Stimulated activated CD4-positive, alpha-beta T cell treated with anti-CD3 and anti-CD28 coated beads, Interleukin-2, amount 100 ng/mL, for 4 hours (primary cell): Measurements from ENCODE around the gene MINDY4.
"Not testable (repeated sequence)": the region's sequence is repeated elsewhere in the genome, so short reads cannot be mapped to it uniquely, and the experiment has no call there.

Experiments
- DNase-seq: peaks from one replicate; pipeline ENCODE4 v3.0.0-alpha.2; 2020; ENCODE audit warnings: low read depth

Gene MINDY4

GRCh38 chr7:30804078-30804661 lies 33.0 kb downstream of the MINDY4 start:
- DNase-seq = no peak

DNA sequence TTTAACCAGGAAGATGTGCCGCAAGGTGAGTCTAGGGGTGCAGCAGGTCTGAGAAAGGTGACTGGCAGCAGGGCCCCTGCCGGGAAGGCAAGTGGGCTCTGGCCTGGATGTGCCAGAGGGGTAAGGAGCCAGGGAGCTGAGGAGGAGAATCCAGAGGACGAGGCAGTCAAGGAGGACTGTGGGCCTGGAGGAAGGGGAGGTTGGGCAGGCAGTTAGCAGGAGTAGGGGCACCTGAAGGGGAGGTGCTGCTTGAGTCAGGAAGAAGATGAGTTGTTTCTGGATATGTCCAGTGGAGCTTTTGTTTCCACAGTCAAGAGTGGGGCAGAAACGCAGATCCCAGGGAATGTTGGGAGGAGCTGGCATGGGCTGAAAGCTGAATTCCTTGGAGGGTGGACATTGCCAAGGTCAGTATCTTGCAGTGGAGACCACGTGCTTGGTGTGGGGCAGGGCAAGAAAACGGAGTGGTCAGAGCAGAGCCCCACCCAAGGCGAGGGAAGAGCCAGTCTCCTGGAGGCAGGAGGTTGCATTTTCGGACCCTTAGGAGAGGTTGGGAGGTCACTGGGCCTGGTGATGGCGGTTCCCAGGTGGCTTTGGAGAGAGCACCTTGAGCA lies 34.0 kb downstream of the MINDY4 start:
- DNase-seq = no peak

GRCh38 chr7:30805931-30806330 lies 34.7 kb downstream of the MINDY4 start:
- no peak for DNase-seq

DNA sequence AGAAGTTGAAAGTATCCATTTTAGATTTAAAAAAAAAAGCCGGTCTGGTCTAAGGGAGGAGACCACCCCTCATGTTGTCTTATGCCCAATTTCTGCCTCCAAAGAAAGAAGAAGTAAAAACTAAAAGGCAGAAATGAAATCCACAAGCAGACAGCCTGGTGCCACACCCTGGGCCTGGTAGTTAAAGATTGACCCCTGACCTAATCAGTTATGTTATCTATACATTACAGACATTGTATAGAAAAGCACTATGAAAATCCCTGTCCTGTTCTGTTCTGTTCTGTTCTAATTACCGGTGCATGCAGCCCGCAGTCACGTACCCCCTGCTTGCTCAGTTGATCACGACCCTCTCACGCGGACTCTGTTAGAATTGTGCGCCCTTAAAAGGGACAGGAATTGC lies 36.3 kb downstream of the MINDY4 start:
- DNase-seq = not testable (repeated sequence)

- not testable (repeated sequence) for DNase-seq
Observed at GRCh38 chr7:30807941-30808340, 36.7 kb downstream of the MINDY4 start.

DNA sequence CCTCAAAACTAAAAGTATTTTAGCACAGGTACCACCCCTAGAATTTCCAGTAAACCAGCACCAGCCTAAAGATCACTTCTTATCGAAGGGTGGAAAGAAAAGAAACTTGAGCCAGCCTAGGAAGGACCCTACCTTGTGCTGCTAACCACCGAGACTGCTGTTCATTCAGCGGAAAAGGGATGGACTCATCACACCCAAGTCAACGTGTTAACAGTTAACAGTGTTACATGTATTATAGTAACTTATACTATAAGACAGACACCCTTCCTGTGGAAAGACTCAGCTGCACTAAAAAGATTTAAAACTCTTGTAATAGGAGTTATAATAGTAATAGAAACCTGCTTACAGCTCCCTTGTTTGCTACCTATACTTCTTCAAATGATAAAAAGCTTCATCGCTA lies 39.8 kb downstream of the MINDY4 start:
- DNase-seq = no peak

DNA sequence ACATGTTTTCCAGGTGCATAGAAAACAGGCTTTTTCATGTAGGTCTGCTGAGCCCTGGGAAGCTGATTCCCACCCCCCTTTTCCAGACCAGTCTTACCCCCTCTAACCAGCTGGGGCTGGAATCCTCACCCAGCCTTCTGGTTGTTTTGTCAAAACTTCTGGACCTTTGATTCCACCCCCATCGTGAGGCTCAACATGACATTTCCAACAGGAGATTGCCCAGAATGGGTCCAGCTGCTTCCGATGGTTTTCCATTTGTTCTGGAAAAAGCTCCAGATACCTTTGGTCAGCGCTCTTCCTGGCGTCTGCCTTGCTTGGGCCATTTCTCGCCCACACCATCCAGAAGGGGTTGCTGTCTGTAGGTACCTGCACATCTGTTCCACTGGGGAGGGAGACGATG lies 41.5 kb downstream of the MINDY4 start:
- no peak for DNase-seq

- DNase-seq = no peak
Observed at GRCh38 chr7:30813466-30813865, 42.2 kb downstream of the MINDY4 start.

DNA sequence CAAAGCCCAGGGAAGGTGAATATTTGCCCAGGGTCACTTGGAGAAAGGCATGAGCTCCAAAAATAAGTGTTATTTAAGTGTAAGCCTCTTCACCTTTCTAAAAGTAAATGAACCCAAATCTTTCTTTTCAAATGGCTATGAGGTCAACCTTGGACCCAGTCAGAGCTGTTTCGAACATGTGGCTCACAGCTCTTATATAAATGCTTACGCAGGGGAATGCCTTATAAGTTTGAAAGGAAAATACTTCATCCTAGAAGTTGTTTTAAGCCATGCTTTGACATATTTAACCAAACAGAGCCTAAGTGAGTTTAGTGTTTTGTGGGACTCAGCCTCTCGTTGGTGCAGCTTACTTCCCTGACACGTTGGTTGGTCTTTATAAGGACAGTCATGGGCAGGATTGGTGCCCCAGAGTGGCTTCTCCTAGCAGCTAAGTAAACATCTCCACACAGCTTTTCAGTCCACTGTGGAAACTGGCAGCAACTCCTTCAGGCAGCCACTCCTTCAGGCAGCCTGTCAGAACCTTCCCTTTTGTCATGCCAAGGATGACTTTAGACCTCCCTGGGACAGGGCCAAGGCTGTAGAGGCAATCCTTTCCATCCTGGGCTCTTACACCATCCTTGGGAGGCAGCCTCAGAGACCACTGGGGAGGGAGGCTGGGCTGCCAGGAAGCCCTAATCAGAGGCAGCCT lies 43.6 kb downstream of the MINDY4 start:
- no peak for DNase-seq

GRCh38 chr7:30815388-30815854 lies 44.2 kb downstream of the MINDY4 start:
- DNase-seq = no peak

- no peak for DNase-seq
Observed at GRCh38 chr7:30815951-30816644, 44.9 kb downstream of the MINDY4 start.

DNA sequence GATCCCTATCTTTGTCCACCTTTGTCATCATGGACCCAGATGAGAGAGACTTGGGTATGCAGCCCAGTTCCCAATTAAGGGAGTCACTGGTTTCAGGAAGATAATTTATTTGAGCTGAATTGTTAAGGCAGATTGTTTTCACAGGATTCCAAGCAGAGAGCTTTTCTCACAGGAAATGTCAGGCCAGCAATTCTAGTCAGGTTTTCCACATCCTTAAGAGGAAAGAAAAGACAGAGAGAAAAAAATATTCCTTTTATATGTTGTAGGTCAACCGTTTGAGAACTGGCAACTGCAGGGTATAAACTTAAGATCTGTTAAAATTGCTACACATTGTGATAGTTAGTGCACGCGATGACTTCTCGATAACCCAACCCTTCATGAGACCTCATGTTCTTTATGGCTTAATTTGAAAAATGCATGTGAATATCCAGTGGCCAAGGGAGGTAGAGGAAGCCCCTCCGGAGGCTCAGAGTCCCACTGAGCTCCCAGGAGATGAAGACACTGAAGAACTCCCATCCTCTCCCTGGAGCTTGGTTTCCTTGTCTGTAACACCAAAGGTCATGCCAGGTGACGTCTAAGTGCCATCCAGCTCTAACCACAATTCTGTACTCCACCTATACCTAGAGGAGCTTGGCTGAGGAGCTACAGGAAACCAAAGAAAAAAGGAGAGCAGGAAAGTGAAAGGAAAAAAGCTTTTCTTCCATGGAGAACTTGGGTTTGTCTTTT lies 45.6 kb downstream of the MINDY4 start:
- DNase-seq = no peak

GRCh38 chr7:30817371-30817767 lies 46.2 kb downstream of the MINDY4 start:
- no peak for DNase-seq

DNA sequence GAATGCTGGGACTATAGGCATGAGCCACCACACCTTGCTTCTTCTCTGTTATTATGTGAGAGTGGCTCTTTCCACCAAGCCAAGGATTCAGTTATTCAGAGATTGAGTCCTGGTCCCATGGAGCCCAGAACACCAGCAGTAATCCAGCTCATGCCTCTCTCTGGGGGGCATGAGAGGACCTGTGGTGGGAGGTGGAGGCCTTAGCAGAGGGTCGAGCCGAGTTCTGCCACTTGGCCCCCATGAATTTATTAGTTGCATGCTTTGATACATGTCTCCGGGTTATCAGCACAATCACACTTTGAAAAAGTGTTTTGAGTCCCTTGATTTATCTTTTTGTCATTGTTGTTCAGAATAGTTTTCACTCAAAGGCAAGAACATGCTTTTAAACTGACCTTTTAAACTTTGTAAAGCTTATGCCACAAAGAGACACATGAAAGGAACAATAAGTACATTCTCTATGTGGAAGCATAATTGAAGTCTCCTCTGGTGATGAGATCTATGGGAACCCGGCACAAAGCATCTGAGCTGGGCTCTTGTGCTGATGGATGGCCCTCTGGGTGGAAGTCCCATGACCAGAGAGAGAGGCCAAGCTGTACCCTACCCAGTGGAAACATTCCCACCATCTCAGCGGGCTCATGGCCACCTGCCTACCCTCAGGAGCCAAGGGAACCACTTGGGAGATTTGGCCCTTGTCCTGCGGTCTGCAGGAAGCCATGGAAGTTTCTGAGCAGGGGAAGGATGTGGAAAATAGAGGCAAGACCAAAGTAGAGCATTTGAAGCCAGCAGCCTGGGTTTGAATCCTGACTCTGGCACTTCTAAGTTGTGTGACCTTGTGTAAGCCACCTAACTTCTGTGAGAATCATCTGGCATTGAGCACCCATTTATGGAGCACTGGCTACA lies 53.9 kb downstream of the MINDY4 start:
- no peak for DNase-seq

DNA sequence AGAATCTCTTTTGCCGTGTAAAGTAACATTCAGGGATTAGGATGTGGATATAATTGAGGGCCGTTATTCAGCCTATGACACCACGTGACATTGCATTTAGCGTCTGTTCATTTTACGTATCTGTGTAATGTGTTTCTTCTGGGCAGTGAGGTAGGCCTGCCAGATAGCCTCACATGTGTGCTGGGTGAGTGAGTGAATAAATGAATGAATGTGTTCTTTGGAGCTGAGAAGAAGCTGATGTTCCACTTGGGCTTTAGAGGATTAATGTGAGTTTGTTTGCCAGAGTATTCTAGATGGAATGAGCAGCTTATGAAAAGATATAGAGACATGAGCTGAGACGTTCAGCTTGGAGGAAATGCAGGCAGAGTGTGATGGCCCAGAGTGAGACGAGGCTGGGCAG lies 55.0 kb downstream of the MINDY4 start:
- no peak for DNase-seq

DNA sequence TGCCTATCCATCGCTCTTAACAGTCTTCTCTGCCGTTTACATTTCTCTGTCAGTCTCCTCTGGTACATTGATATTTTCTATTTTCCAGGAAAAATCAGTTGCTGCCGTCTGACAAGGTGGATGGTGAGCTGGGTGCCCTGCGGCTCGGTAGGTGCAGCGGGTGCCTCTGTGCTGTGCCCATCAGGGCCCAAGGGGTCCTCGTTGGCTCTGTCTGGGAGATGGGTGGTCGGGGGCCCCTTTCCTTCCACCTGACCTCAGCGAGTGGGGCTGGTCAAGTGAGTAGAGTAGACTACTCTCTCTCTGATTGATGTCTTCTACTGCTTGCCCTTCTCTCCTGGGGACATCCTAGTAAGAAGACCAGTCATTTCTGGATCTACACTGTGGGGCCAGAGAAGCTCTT lies 57.4 kb downstream of the MINDY4 start:
- DNase-seq = no peak

GRCh38 chr7:30829471-30829870 lies 58.3 kb downstream of the MINDY4 start:
- DNase-seq = no peak

- DNase-seq = no peak
Observed at GRCh38 chr7:30831227-30831626, 60.0 kb downstream of the MINDY4 start.

- no peak for DNase-seq
Observed at GRCh38 chr7:30831936-30832335, 60.7 kb downstream of the MINDY4 start.

DNA sequence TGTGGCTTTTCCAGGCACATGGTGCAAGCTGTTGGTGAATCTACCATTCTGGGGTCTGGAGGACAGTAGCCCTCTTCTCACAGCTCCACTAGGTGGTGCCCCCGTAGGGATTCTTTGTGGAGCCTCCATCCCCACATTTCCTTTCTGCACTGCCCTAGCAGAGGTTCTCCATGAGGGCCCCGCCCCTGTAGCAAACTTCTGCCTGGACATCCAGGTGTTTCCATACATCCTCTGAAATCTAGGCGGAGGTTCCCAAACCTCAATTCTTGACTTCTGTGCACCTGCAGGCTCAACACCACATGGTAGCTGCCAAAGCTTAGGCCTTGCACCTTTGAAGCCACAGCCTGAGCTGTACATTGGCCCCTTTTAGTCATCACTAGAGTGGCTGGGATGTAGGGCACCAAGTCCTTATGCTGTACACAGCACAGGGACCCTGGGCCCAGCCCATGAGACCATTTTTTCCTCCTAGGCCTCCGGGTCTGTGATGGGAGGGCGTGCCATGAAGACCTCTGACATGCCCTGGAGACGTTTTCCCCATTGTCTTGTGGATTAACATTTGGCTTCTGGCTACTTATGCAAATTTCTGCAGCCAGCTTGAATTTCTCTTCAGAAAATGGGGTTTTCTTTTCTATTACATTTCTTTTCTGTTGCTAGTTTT lies 62.9 kb downstream of the MINDY4 start:
- DNase-seq = not testable (repeated sequence)
